GM12878 (cell line): Measurements from ENCODE around the gene EGR1. TPM values are rescaled to one million over a fixed set of nuclear protein-coding genes. Genes with fewer than 3 reads are reported as not detected.

ENCODE experiments used
- BACH1 ChIP-seq: fragments of 450-650 bp; IDR thresholded peaks from 2 replicates; pipeline ENCODE4 v1.6.1; 2017; ENCODE audit warnings: mild to moderate bottlenecking, borderline replicate concordance
- BCL11A ChIP-seq: IDR thresholded peaks from 2 replicates; pipeline ENCODE4 v1.6.1; 2011; ENCODE audit warnings: low read depth, low read length
- BHLHE40 ChIP-seq, 2 experiments: fragments of 450-650 bp in 1 of 2; IDR thresholded peaks; 2 replicates each; pipeline ENCODE4 v1.6.1; 2011 to 2017; ENCODE audit warnings: low read depth in 2 of 2, borderline replicate concordance in 1 of 2, improper control_type of control experiment in 1 of 2, low read length in 1 of 2, mild to moderate bottlenecking in 1 of 2
- CBX5 ChIP-seq: sonication (generic); IDR thresholded peaks from 2 replicates; pipeline ENCODE4 v1.6.1; 2016; ENCODE audit warnings: low read depth, moderate library complexity, mild to moderate bottlenecking, inconsistent platforms
- CEBPB ChIP-seq, 2 experiments: fragments of 150-350 bp in 1 of 2; IDR thresholded peaks; 2 replicates each; pipeline ENCODE4 v1.6.1; 2012 to 2014; ENCODE audit warnings: low read depth in 2 of 2, low read length in 2 of 2, borderline replicate concordance in 1 of 2, inconsistent platforms in 1 of 2
- EED ChIP-seq: sonication (generic); IDR thresholded peaks from 2 replicates; pipeline ENCODE4 v1.6.1; 2016; ENCODE audit warnings: antibody characterized with exemption, low read depth
- IKZF1 ChIP-seq: fragments of 450-650 bp; conservative IDR thresholded peaks from 2 replicates; pipeline ENCODE4 v1.6.1; 2017; ENCODE audit warnings: antibody characterized with exemption, mild to moderate bottlenecking
- JUND ChIP-seq: IDR thresholded peaks from 2 replicates; pipeline ENCODE4 v1.6.1; 2012; ENCODE audit warnings: low read depth, mild to moderate bottlenecking, low read length, improper control_type of control experiment, moderate library complexity
- POLR2AphosphoS2 ChIP-seq: IDR thresholded peaks from 2 replicates; pipeline ENCODE4 v1.6.1; 2011; ENCODE audit warnings: low read depth, mild to moderate bottlenecking, low read length, improper control_type of control experiment, moderate library complexity
- POLR2AphosphoS5 ChIP-seq: IDR thresholded peaks from 2 replicates; pipeline ENCODE4 v1.6.1; 2011; ENCODE audit warnings: mild to moderate bottlenecking, low read length, inconsistent platforms
- RAD21 ChIP-seq: IDR thresholded peaks from 2 replicates; pipeline ENCODE4 v1.6.1; 2011; ENCODE audit warnings: mild to moderate bottlenecking, low read depth, low read length, moderate library complexity; ENCODE audit not compliant: insufficient read depth
- SMARCA5 ChIP-seq: fragments of 450-650 bp; IDR thresholded peaks from 2 replicates; pipeline ENCODE4 v1.6.1; 2017; ENCODE audit warnings: mild to moderate bottlenecking
- SPI1 ChIP-seq: IDR thresholded peaks from 2 replicates; pipeline ENCODE4 v1.6.1; 2011; ENCODE audit warnings: low read depth, mild to moderate bottlenecking, low read length, moderate library complexity, borderline replicate concordance; ENCODE audit not compliant: insufficient read depth
- SRF ChIP-seq, 2 experiments: IDR thresholded peaks; 2 replicates each; pipeline ENCODE4 v1.6.1; 2011; ENCODE audit warnings: low read depth in 2 of 2, low read length in 2 of 2, mild to moderate bottlenecking in 1 of 2, moderate library complexity in 1 of 2
- STAT1 ChIP-seq: fragments of 450-650 bp; conservative IDR thresholded peaks from 2 replicates; pipeline ENCODE4 v1.6.1; 2014; ENCODE audit warnings: antibody characterized with exemption, mild to moderate bottlenecking
- TAF1 ChIP-seq: IDR thresholded peaks from 2 replicates; pipeline ENCODE4 v1.6.1; 2011; ENCODE audit warnings: mild to moderate bottlenecking, low read depth, low read length, borderline replicate concordance
- TCF3 ChIP-seq: IDR thresholded peaks from 2 replicates; pipeline ENCODE4 v1.6.1; 2012; ENCODE audit warnings: low read depth, mild to moderate bottlenecking, low read length, borderline replicate concordance; ENCODE audit not compliant: insufficient read depth
- ZNF207 ChIP-seq: fragments of 450-650 bp; IDR thresholded peaks from 2 replicates; pipeline ENCODE4 v1.6.1; 2014; ENCODE audit warnings: antibody characterized with exemption, mild to moderate bottlenecking, borderline replicate concordance
- ZNF274 ChIP-seq: IDR thresholded peaks from one replicate; pipeline ENCODE4 v1.8.0; 2011; ENCODE audit not compliant: insufficient read length, insufficient read depth
- ZNF384 ChIP-seq: IDR thresholded peaks from 2 replicates; pipeline ENCODE4 v1.6.1; 2012; ENCODE audit warnings: low read depth, mild to moderate bottlenecking, low read length, improper control_type of control experiment, borderline replicate concordance
- ZZZ3 ChIP-seq: IDR thresholded peaks from 2 replicates; pipeline ENCODE4 v1.6.1; 2011; ENCODE audit warnings: low read depth; ENCODE audit not compliant: control insufficient read depth, insufficient read length
- polyA plus RNA-seq, 11 experiments: library from polyadenylated mRNA; depleted of rRNA in 4 of 11; unstranded in 6 of 11; stranded (reverse) in 5 of 11; fragments of >200 nt; fragmentation: Nextera tagmentation in 4 of 11; fragmentation: Illumina TruSeq in 1 of 11; extraction: Ambion mirVana in 4 of 11; extraction: Trizol in 1 of 11; gene quantifications; 1 replicate in 1 of 11; 2 replicates in 10 of 11; pipeline versions ENCODE4 v1.2.1 to v1.2.3, GENCODE V29; 2011 to 2016; ENCODE audit warnings: inconsistent platforms in 2 of 11, missing spikeins in 2 of 11, low read depth in 1 of 11
- total RNA-seq, 4 experiments: library from RNA; depleted of rRNA in 3 of 4; stranded (reverse); fragments of >200 nt in 3 of 4; fragmentation: Illumina TruSeq in 1 of 4; extraction: Trizol in 1 of 4; gene quantifications; 2 replicates each; pipeline versions ENCODE4 v1.2.1 to v1.2.3, GENCODE V29; 2013 to 2021
- TF ChIP-seq, protein P1 (sequence below): fragments of 150-350 bp; IDR thresholded peaks from 2 replicates; pipeline ENCODE4 v1.6.1; 2016; ENCODE audit warnings: low read depth, low read length
- TF ChIP-seq, protein P2 (sequence below): IDR thresholded peaks from 2 replicates; pipeline ENCODE4 v1.6.1; 2011; ENCODE audit warnings: low read depth, low read length, improper control_type of control experiment, borderline replicate concordance
- TF ChIP-seq, protein P3 (sequence below): fragments of 450-650 bp; IDR thresholded peaks from 2 replicates; pipeline ENCODE4 v1.6.1; 2017; ENCODE audit warnings: mild to moderate bottlenecking
- TF ChIP-seq, protein P4 (sequence below): IDR thresholded peaks from 2 replicates; pipeline ENCODE4 v1.6.1; 2012; ENCODE audit warnings: low read depth, low read length, improper control_type of control experiment

EGR1 gene
- total and polyA plus RNA-seq, 10 of the 15 experiments (the other 5 are each of a cell fraction or from before 2014, with no cell fraction given), result 0.89 to 7.3 (median 2.5) TPM

DNA sequence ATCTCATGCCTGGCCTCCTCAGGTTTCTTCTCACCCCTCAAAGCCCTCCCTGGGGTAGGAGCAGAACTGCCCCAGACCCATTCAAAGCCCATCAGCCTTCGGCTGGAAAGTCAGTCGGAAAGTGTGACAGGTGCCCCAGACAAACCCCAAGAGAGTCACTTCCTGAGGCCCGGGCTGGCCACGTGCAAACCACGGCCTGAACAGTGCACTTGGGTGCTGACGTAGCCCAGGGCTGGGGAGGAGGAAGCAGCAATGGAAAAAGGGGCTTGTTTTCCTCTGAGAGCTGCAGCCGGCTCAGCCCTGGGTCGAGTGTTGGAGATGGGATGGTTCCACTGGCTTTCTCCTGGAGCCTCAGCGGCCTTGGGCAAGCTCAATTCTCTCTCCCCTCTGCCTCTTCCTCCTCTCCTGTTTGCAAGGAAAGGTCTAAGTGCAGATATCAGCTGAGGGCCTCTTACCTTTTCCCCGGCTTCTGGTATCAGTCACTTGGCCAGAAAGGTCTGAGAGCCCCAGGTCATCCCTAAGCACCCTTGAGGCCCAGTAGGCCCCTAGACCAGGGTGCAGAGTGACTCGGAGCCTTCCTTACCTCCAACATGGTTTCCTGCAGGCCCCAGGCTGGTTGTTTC is 5.9 kb upstream of the EGR1 start (continued):
- TF ChIP-seq, protein P1, sequence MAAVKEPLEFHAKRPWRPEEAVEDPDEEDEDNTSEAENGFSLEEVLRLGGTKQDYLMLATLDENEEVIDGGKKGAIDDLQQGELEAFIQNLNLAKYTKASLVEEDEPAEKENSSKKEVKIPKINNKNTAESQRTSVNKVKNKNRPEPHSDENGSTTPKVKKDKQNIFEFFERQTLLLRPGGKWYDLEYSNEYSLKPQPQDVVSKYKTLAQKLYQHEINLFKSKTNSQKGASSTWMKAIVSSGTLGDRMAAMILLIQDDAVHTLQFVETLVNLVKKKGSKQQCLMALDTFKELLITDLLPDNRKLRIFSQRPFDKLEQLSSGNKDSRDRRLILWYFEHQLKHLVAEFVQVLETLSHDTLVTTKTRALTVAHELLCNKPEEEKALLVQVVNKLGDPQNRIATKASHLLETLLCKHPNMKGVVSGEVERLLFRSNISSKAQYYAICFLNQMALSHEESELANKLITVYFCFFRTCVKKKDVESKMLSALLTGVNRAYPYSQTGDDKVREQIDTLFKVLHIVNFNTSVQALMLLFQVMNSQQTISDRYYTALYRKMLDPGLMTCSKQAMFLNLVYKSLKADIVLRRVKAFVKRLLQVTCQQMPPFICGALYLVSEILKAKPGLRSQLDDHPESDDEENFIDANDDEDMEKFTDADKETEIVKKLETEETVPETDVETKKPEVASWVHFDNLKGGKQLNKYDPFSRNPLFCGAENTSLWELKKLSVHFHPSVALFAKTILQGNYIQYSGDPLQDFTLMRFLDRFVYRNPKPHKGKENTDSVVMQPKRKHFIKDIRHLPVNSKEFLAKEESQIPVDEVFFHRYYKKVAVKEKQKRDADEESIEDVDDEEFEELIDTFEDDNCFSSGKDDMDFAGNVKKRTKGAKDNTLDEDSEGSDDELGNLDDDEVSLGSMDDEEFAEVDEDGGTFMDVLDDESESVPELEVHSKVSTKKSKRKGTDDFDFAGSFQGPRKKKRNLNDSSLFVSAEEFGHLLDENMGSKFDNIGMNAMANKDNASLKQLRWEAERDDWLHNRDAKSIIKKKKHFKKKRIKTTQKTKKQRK, result no peak
- TF ChIP-seq, protein P2, sequence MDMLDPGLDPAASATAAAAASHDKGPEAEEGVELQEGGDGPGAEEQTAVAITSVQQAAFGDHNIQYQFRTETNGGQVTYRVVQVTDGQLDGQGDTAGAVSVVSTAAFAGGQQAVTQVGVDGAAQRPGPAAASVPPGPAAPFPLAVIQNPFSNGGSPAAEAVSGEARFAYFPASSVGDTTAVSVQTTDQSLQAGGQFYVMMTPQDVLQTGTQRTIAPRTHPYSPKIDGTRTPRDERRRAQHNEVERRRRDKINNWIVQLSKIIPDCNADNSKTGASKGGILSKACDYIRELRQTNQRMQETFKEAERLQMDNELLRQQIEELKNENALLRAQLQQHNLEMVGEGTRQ, result no peak
- no peak for TF ChIP-seq BCL11A
- no peak for TF ChIP-seq ZNF384
- TF ChIP-seq ZNF207, result no peak
- TF ChIP-seq SRF (IDR thresholded peaks at IDR 0.05; ENCODE audit: low read depth in 2 of 2, low read length in 2 of 2), result no peak
- TF ChIP-seq STAT1, result no peak
- peak; percentile 66 for TF ChIP-seq IKZF1
- TF ChIP-seq SPI1, result no peak
- no peak for TF ChIP-seq RAD21
- no peak for TF ChIP-seq JUND
- TF ChIP-seq TAF1, result no peak
- TF ChIP-seq, protein P3, sequence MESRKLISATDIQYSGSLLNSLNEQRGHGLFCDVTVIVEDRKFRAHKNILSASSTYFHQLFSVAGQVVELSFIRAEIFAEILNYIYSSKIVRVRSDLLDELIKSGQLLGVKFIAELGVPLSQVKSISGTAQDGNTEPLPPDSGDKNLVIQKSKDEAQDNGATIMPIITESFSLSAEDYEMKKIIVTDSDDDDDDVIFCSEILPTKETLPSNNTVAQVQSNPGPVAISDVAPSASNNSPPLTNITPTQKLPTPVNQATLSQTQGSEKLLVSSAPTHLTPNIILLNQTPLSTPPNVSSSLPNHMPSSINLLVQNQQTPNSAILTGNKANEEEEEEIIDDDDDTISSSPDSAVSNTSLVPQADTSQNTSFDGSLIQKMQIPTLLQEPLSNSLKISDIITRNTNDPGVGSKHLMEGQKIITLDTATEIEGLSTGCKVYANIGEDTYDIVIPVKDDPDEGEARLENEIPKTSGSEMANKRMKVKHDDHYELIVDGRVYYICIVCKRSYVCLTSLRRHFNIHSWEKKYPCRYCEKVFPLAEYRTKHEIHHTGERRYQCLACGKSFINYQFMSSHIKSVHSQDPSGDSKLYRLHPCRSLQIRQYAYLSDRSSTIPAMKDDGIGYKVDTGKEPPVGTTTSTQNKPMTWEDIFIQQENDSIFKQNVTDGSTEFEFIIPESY, result no peak
- no peak for TF ChIP-seq TCF3
- TF ChIP-seq CEBPB (IDR thresholded peaks at IDR 0.05; ENCODE audit: borderline replicate concordance in 1 of 2, low read depth in 2 of 2, low read length in 2 of 2), result no peak
- TF ChIP-seq ZNF274, result no peak
- TF ChIP-seq BACH1, result no peak
- no peak for TF ChIP-seq ZZZ3
- no peak for TF ChIP-seq SMARCA5
- TF ChIP-seq, protein P4, sequence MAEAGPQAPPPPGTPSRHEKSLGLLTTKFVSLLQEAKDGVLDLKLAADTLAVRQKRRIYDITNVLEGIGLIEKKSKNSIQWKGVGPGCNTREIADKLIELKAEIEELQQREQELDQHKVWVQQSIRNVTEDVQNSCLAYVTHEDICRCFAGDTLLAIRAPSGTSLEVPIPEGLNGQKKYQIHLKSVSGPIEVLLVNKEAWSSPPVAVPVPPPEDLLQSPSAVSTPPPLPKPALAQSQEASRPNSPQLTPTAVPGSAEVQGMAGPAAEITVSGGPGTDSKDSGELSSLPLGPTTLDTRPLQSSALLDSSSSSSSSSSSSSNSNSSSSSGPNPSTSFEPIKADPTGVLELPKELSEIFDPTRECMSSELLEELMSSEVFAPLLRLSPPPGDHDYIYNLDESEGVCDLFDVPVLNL, result no peak
- TF ChIP-seq BHLHE40 (IDR thresholded peaks at IDR 0.05; ENCODE audit: borderline replicate concordance in 1 of 2, low read depth in 2 of 2, low read length in 1 of 2), result peak; percentile 80 to 85; a peak in 3 of 4 replicates
- TF ChIP-seq EED, result no peak
- TF ChIP-seq CBX5, result no peak
- no peak for TF ChIP-seq POLR2AphosphoS5
- TF ChIP-seq POLR2AphosphoS2, result no peak
